ENCODE measurements around the gene BBS9. TPM values are rescaled to one million over a fixed set of nuclear protein-coding genes. Genes with fewer than 3 reads are reported as not detected.
"Not testable (repeated sequence)": the region's sequence is repeated elsewhere in the genome, so short reads cannot be mapped to it uniquely, and the experiment has no call there.

Gene BBS9
- total RNA-seq, 2 donors from 2014 or later, result 9.3 to 10.9 TPM

DNA sequence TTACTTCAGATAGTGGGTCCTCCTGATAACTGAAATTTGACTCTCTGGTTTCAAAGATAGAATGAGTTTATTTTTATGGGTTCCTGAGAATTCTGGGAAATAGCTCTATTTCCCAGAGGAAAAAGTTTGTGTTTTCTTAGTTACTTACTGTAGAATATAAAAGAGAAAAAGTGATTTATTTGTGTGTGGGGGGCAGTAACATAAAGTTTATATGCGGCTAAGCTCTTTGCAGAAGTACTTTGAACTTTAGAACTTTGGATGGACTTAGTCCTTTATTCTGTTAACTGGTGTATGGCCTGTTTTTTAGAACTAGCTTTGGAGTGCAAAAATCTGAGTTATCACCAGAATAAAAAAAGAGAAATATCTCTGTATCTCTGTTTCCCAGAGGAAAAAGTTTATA, 157.1 kb downstream of the BBS9 start:
- TF ChIP-seq, protein P1, sequence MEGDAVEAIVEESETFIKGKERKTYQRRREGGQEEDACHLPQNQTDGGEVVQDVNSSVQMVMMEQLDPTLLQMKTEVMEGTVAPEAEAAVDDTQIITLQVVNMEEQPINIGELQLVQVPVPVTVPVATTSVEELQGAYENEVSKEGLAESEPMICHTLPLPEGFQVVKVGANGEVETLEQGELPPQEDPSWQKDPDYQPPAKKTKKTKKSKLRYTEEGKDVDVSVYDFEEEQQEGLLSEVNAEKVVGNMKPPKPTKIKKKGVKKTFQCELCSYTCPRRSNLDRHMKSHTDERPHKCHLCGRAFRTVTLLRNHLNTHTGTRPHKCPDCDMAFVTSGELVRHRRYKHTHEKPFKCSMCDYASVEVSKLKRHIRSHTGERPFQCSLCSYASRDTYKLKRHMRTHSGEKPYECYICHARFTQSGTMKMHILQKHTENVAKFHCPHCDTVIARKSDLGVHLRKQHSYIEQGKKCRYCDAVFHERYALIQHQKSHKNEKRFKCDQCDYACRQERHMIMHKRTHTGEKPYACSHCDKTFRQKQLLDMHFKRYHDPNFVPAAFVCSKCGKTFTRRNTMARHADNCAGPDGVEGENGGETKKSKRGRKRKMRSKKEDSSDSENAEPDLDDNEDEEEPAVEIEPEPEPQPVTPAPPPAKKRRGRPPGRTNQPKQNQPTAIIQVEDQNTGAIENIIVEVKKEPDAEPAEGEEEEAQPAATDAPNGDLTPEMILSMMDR (IDR thresholded peaks at IDR 0.05), result no peak
- H3K9ac ChIP-seq (ENCODE audit: low read depth in 2 of 2, low read length in 2 of 2), result no peak overlapping the region
- no peak overlapping the region for H3K27ac ChIP-seq
- no peaks in the 10 kb centered on the region for H3K27me3 ChIP-seq
- no peak overlapping the region for H3K4me3 ChIP-seq
- intact Hi-C loops (cut with DNase I), result no loop called here
- H3K9me3 ChIP-seq, result no peaks in the 10 kb centered on the region
- no peak for DNase-seq
- H3K4me1 ChIP-seq, result no peaks in the 10 kb centered on the region
- H3K36me3 ChIP-seq, result no peaks in the 10 kb centered on the region

- TF ChIP-seq, protein P1 (IDR thresholded peaks at IDR 0.05), result no peak
- Histone ChIP-seq H3K9me3 (no peaks in the 10 kb centered on the region), H3K9ac (ENCODE audit: low read depth in 2 of 2, low read length in 2 of 2) (no peak overlapping the region), H3K27me3 (no peaks in the 10 kb centered on the region), H3K4me3 (no peak overlapping the region), H3K36me3 (no peaks in the 10 kb centered on the region), H3K4me1 (no peaks in the 10 kb centered on the region), H3K27ac (no peak overlapping the region)
- intact Hi-C loops (cut with DNase I), result no loop called here
- DNase-seq, result no peak
Measured at GRCh38 chr7:33287738-33288137, 158.4 kb downstream of the BBS9 start.

- Histone ChIP-seq H3K4me1 (no peaks in the 10 kb centered on the region), H3K36me3 (no peaks in the 10 kb centered on the region), H3K27me3 (no peaks in the 10 kb centered on the region), H3K4me3 (no peak overlapping the region), H3K27ac (no peak overlapping the region), H3K9me3 (no peaks in the 10 kb centered on the region), H3K9ac (ENCODE audit: low read depth in 2 of 2, low read length in 2 of 2) (no peak overlapping the region)
- intact Hi-C loops (cut with DNase I), result no loop called here
- TF ChIP-seq, protein P1 (IDR thresholded peaks at IDR 0.05), result no peak
- DNase-seq, result no peak
Measured at GRCh38 chr7:33298848-33299247, 169.5 kb downstream of the BBS9 start.

DNA sequence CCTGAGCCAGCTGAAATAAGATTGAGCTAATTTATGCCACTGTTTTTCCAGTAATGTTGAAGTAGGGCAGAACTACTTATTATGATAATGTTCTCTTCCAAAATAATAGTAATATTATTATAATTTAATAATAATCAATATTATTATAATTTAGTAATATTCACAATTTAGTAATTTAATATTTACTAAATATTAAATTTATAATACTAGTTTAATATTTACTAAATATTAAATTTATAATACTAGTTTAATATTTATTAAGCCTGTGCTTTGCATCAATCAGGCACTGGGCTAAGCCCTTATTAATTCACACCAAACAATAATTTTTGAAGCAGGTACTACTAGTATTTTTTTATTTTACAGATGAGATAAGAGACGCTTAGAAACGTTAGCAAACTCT, 170.1 kb downstream of the BBS9 start:
- TF ChIP-seq, protein P1 (IDR thresholded peaks at IDR 0.05), result no peak
- Histone ChIP-seq H3K27ac (no peak overlapping the region), H3K4me3 (no peak overlapping the region), H3K27me3 (no peaks in the 10 kb centered on the region), H3K9me3 (no peaks in the 10 kb centered on the region), H3K9ac (ENCODE audit: low read depth in 2 of 2, low read length in 2 of 2) (no peak overlapping the region), H3K4me1 (no peaks in the 10 kb centered on the region), H3K36me3 (no peaks in the 10 kb centered on the region)
- DNase-seq, result no peak
- intact Hi-C loops (cut with DNase I), result no loop called here

DNA sequence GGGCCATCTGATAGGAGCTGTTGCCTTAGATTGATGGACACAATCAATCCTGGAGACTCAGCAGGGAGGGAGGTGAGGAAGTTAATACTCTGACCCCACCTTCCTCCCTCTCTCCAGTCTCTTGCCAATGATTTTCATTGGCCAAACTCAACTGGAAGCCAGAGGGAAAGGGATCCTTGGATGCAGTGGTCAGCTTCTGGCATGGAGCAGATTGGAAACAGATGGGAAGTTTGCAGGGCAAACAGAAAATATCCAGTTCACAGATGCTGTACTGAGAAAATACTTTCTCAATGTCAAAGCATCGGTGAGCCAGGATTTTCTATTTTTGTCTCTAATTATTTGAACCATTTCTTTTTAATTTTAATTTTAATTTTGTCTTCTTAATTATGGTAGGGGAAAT, 170.8 kb downstream of the BBS9 start:
- Histone ChIP-seq H3K4me1 (no peaks in the 10 kb centered on the region), H3K4me3 (no peak overlapping the region), H3K27ac (no peak overlapping the region), H3K9ac (ENCODE audit: low read depth in 2 of 2, low read length in 2 of 2) (no peak overlapping the region), H3K9me3 (no peaks in the 10 kb centered on the region), H3K36me3 (no peaks in the 10 kb centered on the region), H3K27me3 (no peaks in the 10 kb centered on the region)
- intact Hi-C loops (cut with DNase I), result no loop called here
- no peak for DNase-seq
- TF ChIP-seq, protein P1 (IDR thresholded peaks at IDR 0.05), result no peak

GRCh38 chr7:33300742-33301141, 171.4 kb downstream of the BBS9 start:
- TF ChIP-seq, protein P1 (IDR thresholded peaks at IDR 0.05), result no peak

DNA sequence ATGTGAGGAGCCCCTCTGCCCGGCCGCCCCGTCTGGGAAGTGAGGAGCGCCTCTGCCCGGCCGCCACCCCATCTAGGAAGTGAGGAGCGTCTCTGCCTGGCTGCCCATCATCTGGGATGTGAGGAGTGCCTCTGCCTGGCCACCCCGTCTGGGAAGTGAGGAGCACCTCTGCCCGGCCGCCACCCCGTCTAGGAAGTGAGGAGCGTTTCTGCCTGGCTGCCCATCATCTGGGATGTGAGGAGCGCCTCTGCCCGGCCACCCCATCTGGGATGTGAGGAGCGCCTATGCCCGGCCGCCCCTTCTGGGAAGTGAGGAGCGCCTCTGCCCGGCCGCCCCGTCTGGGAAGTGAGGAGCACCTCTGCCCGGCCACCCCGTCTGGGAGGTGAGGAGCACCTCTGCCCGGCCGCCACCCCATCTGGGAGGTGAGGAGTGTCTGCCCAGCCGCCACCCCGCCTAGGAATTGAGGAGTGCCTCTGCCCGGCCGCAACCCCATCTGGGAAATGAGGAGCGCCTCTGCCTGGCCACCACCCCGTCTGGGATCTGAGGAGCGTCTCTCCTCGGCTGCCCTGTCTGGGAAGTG, 174.7 kb downstream of the BBS9 start:
- H3K36me3 ChIP-seq; intact Hi-C loops (cut with DNase I); H3K9me3 ChIP-seq; H3K27me3 ChIP-seq; H3K4me1 ChIP-seq; DNase-seq; H3K27ac ChIP-seq; H3K9ac ChIP-seq (ENCODE audit: low read depth in 2 of 2, low read length in 2 of 2); H3K4me3 ChIP-seq: not testable (repeated sequence)

More at GRCh38 chr7:33300742-33301141, 171.4 kb downstream of the BBS9 start:
- Histone ChIP-seq H3K27ac (no peak overlapping the region), H3K4me1 (no peaks in the 10 kb centered on the region), H3K9ac (ENCODE audit: low read depth in 2 of 2, low read length in 2 of 2) (no peak overlapping the region), H3K9me3 (no peaks in the 10 kb centered on the region), H3K27me3 (no peaks in the 10 kb centered on the region), H3K4me3 (no peak overlapping the region), H3K36me3 (no peaks in the 10 kb centered on the region)
- intact Hi-C loops (cut with DNase I), result no loop called here
- no peak for DNase-seq

Measured in colonic mucosa (tissue), 4 donors.